NCI-H446 (cell line): ENCODE results near the gene NAA40.

Experiments used
- DNase-seq, 2 experiments: peaks; one replicate each; lab custom pipeline; 2025; lab: John Stamatoyannopoulos, UW

Gene NAA40

DNA sequence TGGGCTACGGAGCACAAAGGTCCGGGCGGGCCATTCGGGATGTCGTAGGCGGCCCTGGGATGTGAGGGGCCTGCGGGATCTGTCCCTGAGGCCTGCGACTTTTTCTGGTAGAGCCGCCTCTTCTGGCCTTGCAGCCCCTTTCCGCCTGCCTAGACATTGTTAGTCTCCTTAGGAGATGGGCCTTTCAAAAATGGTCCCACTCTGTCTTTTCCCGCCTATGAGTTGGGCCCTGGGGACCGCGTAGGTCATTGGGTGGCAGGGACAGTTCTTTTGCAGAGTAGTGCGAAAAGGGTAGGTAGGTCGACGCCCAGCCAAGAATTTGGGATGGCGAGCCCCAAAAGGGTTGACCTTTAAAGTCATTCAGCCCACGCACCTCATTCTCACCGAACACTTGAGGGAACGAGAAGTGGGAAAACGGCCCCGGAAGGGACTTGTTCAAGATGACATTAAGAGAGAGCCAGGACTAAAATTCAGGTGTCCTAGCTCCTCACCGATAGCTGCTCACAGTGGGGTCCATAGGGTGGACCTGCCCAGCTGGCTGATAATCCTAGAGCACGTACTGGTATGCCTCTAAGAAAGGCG, 48.2 kb downstream of the NAA40 start:
- DNase-seq, result no peak

DNA sequence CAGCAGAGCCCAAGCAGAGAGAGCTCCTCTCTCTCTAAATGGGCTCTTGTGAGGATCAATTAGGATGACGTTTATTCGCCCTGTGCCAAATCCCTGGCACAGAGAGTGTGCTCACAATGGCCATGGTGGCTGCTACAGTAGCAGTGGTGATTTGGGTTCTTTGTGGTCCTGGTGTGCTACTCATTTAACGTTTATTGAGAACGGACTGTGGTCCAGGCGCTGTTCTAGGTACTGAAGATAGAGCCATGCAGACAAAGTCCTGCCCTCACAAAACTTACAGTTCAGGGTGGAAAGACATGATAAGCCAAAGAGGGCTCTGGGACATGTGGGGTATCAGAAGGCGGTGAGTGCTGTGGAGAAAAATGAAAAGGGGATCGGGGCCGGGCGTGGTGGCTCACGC, 52.8 kb downstream of the NAA40 start:
- DNase-seq, result no peak

DNA sequence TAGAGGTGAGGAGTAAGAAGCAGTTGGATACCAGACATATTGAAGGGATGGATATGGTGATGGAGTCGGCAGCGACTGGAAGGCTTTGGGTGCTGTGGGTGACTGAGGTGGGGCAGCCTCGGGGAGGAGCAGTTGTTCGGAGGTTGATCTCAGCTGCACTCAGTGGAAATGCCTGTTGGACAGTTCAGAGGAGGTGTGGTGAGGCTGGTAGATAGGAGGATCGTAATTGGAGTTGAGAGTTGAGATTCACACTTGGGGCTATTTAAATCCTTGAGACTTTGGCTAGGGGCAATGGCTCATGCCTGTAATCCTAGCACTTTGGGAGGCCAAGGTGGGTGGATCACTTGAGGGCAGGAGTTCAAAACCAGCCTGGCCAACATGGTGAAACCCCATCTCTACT, 54.3 kb downstream of the NAA40 start:
- no peak for DNase-seq

- DNase-seq, result no peak
Observed at GRCh38 chr11:63993993-63994392, 55.2 kb downstream of the NAA40 start.

DNA sequence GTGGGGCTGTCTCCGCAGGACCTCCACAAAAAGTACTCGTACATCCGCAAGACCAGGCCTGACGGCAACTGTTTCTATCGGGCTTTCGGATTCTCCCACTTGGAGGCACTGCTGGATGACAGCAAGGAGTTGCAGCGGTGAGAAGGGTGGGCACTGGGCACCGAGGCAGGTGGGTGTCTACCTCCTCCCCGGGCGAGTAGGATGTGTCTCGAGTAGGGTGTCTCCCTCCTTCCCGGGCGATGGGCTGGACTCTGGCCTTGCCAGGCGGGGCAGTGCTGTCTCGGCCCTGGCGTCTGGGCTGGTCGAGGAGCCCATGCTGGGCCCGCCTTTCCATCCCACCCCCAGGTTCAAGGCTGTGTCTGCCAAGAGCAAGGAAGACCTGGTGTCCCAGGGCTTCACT, 57.7 kb downstream of the NAA40 start:
- no peak for DNase-seq

- no peak for DNase-seq
Observed at GRCh38 chr11:63997104-63997700, 58.4 kb downstream of the NAA40 start.

- no peak for DNase-seq
Observed at GRCh38 chr11:63997801-63998337, 59.1 kb downstream of the NAA40 start.

DNA sequence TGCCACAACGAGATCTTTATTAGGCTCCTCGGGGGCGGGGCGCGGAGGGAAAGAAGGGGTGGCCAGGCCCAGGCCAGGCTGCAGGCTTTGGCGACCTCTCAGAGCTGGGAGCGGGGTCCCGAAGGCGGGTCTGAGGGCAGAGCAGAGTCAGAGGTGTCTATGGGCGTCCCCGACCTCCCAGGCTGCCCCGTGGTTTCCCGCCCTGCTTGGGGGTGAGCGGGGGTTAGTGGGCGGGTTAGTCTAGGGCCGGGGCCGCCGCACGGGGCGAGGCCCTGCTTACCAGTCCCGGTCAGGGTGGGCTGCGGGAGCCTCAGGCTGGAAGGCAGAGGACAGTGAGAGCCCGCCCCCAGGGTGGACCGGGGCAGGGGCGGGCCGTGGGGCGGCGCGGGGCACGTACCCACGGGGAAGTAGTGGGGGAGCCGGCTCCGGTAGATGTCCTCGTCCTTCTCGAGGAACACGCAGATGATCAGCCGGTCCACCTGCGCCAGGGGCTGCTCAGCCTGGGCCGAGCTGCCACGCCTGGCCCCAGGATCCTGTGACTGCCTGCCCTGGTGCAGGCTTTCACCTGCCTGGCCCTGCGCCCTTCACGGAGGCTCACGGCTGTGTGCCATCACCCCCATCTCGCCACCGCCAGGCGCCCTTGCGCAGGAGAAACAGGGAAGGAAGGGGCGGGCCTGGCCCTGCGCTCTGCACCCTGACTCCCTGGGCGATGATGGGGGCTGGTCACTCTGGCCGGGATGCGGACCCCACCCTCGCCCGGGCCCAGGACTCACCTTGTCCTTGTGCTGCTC, 60.0 kb downstream of the NAA40 start:
- no peak for DNase-seq

GRCh38 chr11:63999349-64000025, 60.7 kb downstream of the NAA40 start:
- DNase-seq, result no peak

- DNase-seq, result no peak
Observed at GRCh38 chr11:64000026-64000739, 61.4 kb downstream of the NAA40 start.

GRCh38 chr11:64000740-64001483, 62.1 kb downstream of the NAA40 start:
- no peak for DNase-seq

- no peak for DNase-seq
Observed at GRCh38 chr11:64001484-64002420, 63.0 kb downstream of the NAA40 start.

DNA sequence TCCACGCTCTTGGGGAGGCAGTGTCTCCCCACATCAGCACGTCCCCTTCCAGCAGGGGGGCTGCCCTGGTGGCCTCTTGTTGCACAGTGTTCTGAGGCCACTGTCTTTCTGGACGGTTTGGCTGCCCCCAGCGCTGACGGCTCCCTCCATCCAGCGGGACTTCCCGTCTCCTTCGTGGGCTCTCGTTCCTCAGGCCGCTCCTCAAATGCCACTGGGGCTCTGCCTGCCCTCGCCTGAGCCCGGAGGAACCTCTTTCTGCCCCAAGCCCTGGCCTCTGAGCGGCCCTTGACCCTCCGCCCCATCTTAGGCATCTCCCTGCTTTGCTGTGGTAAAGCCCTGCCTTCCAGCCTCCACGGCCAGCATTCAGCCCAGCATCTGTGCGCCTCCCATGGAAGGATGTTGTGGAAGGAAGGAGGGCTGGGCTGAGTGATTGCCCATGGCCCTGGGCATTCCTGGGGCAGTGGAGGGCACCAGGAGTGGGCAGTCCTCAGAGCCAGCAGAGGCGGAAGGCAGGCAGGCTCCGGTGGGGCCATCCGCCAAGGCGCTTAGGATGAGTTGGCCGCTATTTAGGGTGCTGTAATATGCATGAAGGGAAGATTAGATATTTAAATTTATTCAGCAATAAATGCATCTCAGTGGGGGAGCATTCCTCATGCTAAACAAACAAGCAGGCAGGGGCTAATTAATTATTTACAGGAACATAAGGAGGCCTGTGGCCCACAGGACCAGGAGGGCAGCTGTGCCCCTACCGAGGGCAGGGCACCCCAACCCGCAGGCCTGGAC, 65.2 kb downstream of the NAA40 start:
- no peak for DNase-seq

- DNase-seq, result no peak
Observed at GRCh38 chr11:64004590-64004984, 65.8 kb downstream of the NAA40 start.

GRCh38 chr11:64005691-64006090, 66.9 kb downstream of the NAA40 start:
- DNase-seq, result no peak

- DNase-seq, result no peak
Observed at GRCh38 chr11:64006398-64006797, 67.6 kb downstream of the NAA40 start.
